AG04450 (cell line): Measurements from ENCODE around the gene SRPRB. TPM values are rescaled to one million over a fixed set of nuclear protein-coding genes. Genes with fewer than 3 reads are reported as not detected.

Experiments used
- CTCF ChIA-PET: fragments of 300-600, 350-600 bp; formaldehyde crosslinking; extraction: SDS; loops from one replicate; lab custom pipeline; 2022; ENCODE audit warnings: antibody characterized with exemption, inconsistent platforms; lab: Charles Lee
- POLR2A ChIA-PET: fragments of 350-600 bp; formaldehyde crosslinking; extraction: SDS; loops from one replicate; lab custom pipeline; 2021; ENCODE audit warnings: antibody characterized with exemption, inconsistent platforms; lab: Yijun Ruan, JAX
- DNase-seq: peaks from one replicate; pipeline ENCODE4 v3.0.0-alpha.2; 2011; ENCODE audit warnings: low read depth, low spot score
- H3K27ac ChIP-seq: one replicate; pipeline ENCODE4 v1.5.1; 2012; ENCODE audit warnings: low read depth, low read length, control low read depth
- H3K27me3 ChIP-seq: one replicate; pipeline ENCODE4 v1.6.0; 2012; ENCODE audit warnings: low read length; ENCODE audit not compliant: control insufficient read depth, insufficient read depth
- H3K4me3 ChIP-seq: 2 replicates; pipeline ENCODE4 v1.5.1; 2011; ENCODE audit warnings: mild to moderate bottlenecking, low read depth, low read length, control low read depth
- H3K9me3 ChIP-seq: 2 replicates; pipeline ENCODE4 v1.5.1; 2012; ENCODE audit warnings: low read length; ENCODE audit not compliant: control insufficient read depth, insufficient read depth
- CTCF ChIP-seq: IDR thresholded peaks from 2 replicates; pipeline ENCODE4 v1.5.1; 2011; ENCODE audit warnings: low read depth, low read length, control low read depth, inconsistent platforms
- polyA plus RNA-seq: library from polyadenylated mRNA; depleted of rRNA; stranded (reverse); fragments of >200 nt; gene quantifications from 2 replicates; pipeline ENCODE4 v1.2.3, GENCODE V29; 2011

SRPRB gene
- polyA plus RNA-seq, 1 experiment, result 61.6 TPM

GRCh38 chr3:133849346-133849745, 43.7 kb downstream of the SRPRB start:
- no peak for DNase-seq
- no peak for TF ChIP-seq CTCF
- H3K4me3 ChIP-seq, result no peak overlapping the region
- peaks cover 24% of the 10 kb centered on the region for H3K27me3 ChIP-seq
- CTCF ChIA-PET, result no interaction called here
- H3K9me3 ChIP-seq, result no peaks in the 10 kb centered on the region
- H3K27ac ChIP-seq, result no peak overlapping the region
- POLR2A ChIA-PET, result no interaction called here

GRCh38 chr3:133850034-133850433, 44.4 kb downstream of the SRPRB start:
- H3K27ac ChIP-seq, result no peak overlapping the region
- no peak for DNase-seq
- H3K4me3 ChIP-seq, result no peak overlapping the region
- no peaks in the 10 kb centered on the region for H3K9me3 ChIP-seq
- peaks cover 24% of the 10 kb centered on the region for H3K27me3 ChIP-seq
- no peak for TF ChIP-seq CTCF
- ChIA-PET CTCF (no interaction called here), POLR2A (no interaction called here)

DNA sequence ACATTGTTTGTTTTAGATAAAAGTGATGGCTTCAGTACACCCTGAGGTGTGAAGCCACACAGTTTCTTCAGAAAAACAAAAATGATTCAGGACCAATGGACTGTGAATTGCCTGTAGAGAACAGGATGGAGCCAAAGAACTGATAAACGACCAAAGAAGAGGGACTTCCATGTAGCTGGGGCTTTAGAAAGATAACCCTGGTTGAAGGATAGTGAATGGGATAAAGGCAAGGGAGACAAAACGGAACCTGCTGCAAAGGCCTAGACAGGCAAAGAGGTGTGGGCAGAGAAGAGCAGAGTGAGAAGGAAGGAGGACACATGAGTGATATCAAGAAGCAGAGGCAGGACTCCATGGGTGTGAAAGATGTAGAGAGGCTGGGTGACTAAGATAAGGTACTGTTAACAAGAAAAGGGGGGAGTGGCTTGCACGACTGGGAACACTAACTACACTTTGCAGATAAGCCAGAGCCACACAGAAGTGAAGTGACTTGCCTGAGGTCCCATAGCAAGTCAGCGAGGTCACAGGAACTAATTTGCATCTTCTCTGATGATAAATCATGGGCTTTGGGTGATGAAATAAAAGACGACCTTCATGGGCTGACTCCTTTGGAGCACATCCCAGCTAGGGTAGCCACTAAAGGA, 45.8 kb downstream of the SRPRB start:
- ChIA-PET CTCF (no interaction called here), POLR2A (no interaction called here)
- DNase-seq, result no peak

DNA sequence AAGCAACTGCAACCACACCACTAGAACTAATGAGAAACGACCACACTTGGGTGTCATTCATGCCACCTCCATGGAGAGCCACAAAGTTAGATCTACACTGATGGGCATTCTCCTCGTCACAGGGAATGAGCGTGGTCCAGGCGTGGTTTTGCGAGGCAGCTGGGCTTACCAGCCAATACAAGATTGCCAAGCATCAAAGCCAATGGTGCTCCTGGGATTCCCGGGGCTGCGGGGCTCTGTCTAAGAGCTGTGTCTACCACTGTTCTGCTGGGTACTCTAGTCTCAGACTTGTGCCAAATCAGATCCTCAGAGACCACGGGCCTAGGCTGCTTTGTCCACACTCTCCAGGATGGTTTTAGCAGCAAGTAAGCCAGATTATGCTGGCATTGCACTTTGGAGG, 46.3 kb downstream of the SRPRB start:
- no peak overlapping the region for H3K4me3 ChIP-seq
- ChIA-PET POLR2A (no interaction called here), CTCF (no interaction called here)
- peaks cover 20% of the 10 kb centered on the region for H3K27me3 ChIP-seq
- DNase-seq, result no peak
- no peak overlapping the region for H3K27ac ChIP-seq
- TF ChIP-seq CTCF, result no peak
- H3K9me3 ChIP-seq, result no peaks in the 10 kb centered on the region

More for the DNA sequence above, 45.8 kb downstream of the SRPRB start:
- TF ChIP-seq CTCF, result no peak
- no peaks in the 10 kb centered on the region for H3K9me3 ChIP-seq
- peaks cover 20% of the 10 kb centered on the region for H3K27me3 ChIP-seq
- no peak overlapping the region for H3K27ac ChIP-seq
- no peak overlapping the region for H3K4me3 ChIP-seq

DNA sequence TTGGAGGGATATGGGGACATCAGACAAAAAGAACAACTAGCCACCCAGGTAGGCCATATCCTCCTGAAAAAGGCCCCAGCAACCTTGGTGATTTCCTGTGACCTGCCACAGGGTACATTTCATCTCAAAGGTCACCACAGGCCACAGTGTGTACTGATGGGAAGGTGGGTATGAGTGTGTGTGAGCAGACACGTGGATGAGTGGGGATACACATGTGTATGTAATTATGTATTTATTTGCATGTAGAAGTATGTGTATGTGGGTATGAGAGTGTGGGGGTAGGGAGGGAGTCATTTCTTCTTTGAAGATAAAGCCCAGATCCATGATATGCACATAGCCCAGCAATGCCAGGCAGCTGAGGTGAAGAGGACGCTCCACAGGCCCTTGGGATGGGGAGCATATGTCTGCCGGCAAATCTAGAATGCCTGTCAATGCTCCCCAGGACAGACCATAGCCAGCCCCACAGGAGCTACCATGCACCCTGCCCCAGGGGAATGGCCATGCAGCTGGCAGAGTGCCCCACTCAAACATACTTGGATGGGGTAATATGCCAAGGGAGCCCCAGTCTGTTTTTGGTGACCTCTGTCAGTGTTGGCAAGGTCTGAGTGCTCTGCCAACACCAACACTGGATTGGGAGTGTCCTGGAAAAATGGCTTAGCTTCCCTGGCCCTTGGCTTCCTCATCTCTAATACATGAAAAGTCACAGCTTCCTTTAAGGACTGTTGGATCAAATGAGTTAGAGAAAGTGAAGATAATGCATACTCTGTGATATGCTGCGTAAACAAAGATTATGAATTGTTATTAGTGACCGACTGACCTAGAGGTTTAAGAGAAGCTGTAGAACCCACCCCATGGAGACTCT, 47.7 kb downstream of the SRPRB start:
- POLR2A ChIA-PET, result no interaction called here
- H3K9me3 ChIP-seq, result no peaks in the 10 kb centered on the region

More for the DNA sequence above, 47.7 kb downstream of the SRPRB start:
- TF ChIP-seq CTCF, result no peak
- no peak overlapping the region for H3K4me3 ChIP-seq
- H3K27me3 ChIP-seq, result peaks cover 18% of the 10 kb centered on the region
- H3K27ac ChIP-seq, result no peak overlapping the region
- CTCF ChIA-PET, result no interaction called here
- no peak for DNase-seq
